HAP-1 (cell line): ENCODE results near the gene ZNF74.
"Not testable (repeated sequence)": the region's sequence is repeated elsewhere in the genome, so short reads cannot be mapped to it uniquely, and the experiment has no call there.

Experiments
- DNase-seq, 2 experiments: peaks; one replicate each; pipeline ENCODE4 v3.0.0-alpha.2; 2016 to 2020; ENCODE audit warnings: low spot score in 2 of 2
- H3K27me3 ChIP-seq: fragments of 250-450 bp; sonication (Bioruptor Pico); 2 replicates; pipeline ENCODE4 v1.5.1; 2020; ENCODE audit warnings: low read depth, mild to moderate bottlenecking, moderate library complexity
- H3K36me3 ChIP-seq: fragments of 250-450 bp; sonication (Bioruptor Pico); replicated peaks from 2 replicates; pipeline ENCODE4 v1.5.1; 2020; ENCODE audit warnings: mild to moderate bottlenecking
- H3K4me1 ChIP-seq: fragments of 250-450 bp; sonication (Bioruptor Pico); 2 replicates; pipeline ENCODE4 v1.5.1; 2020; ENCODE audit warnings: mild to moderate bottlenecking
- H3K4me3 ChIP-seq: fragments of 250-450 bp; sonication (Bioruptor Pico); 2 replicates; pipeline ENCODE4 v1.5.1; 2020; ENCODE audit warnings: mild to moderate bottlenecking, moderate library complexity
- H3K9me3 ChIP-seq: fragments of 250-450 bp; sonication (Bioruptor Pico); 2 replicates; pipeline ENCODE4 v1.5.1; 2020; ENCODE audit warnings: mild to moderate bottlenecking, moderate library complexity
- in situ Hi-C: fragments of 300-500 bp; cut with MboI; formaldehyde crosslinking; loops from 3 replicates; pipeline ENCODE4 v1.14.3; 2020; ENCODE audit warnings: low sequenced_read_pairs, inconsistent platforms, mixed read lengths

The ZNF74 gene

DNA sequence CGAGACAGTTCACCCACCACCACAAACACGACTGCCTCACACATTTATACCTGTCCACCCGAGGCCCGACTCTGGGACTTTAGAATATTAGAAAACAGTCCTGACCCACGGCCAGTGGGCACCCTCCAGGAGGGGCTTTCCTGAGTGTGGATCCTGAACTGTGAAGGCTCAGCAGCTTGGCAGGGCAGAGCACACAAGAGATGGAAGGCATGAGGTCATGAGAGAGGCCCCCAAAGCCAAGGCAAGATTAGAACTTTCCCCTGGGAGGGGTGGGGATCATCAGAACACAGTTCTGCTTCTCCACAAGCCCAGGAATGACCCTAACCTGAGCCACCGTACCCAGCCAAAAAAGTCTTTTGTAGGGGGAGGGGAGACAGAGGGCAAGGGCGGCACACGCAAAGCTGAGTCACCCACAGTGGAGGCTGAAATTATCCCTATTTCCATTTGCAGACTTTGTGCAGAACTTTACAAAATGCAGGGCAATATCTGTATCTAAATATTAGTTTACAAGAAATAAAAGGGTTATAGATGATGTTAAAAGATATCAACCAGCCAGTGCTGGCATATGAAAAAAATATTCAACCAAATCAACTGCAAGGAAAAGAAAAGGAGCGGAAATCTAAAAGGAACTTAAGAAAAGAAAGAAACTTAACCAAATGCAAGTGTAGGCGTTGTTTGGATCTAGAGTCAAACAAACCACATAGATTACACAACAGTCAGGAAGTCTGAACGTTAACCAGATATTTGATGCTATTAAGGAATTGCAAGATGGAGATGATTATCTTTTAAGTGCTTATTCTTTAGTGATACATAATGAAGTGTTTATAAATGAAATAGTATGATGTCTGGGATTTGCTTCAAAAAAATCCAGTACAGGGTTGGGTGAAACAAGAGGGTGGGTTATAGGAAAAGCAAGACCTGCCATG, 29.4 kb upstream of the ZNF74 start:
- DNase-seq, H3K4me3 ChIP-seq, in situ Hi-C loops, H3K9me3 ChIP-seq, H3K4me1 ChIP-seq, H3K27me3 ChIP-seq, H3K36me3 ChIP-seq: not testable (repeated sequence)

DNA sequence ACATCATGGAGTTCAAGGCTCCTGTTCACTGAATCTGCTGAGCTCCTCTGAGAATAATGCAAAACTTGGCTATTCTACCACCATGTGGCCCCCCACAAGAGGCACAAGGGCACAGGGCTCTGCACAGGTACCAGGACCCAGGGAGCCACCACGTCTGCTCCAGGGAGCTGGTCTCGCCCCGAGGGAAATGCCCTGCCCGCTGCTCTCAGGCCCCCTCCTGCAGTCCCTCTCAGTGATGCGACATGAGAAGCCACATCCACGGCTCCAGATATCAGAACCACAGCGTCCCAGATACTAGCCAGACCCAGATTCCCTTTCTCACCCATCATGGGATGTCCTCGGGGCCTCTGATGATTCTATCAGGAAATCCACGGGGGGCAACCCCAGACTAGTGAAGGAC, 27.1 kb upstream of the ZNF74 start:
- in situ Hi-C loops, H3K27me3 ChIP-seq, H3K36me3 ChIP-seq, DNase-seq, H3K4me3 ChIP-seq, H3K9me3 ChIP-seq, H3K4me1 ChIP-seq: not testable (repeated sequence)

DNA sequence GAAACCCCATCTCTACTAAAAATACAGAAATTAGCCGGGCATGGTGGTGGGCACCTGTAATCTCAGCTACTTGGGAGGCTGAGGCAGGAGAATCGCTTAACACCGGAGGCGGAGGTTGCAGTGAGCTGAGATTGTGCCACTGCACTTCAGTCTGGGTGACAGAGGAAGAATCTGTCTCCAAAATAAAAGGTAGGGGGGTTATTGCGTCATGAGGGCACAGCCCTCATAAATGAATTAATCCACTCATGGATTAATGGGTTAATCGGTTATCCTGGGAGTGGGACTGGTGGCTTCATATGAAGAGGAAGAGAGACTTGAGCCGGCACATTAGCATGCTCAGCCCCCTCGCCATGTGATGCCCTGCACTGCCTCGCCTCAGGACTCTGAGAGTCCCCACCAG, 25.1 kb upstream of the ZNF74 start:
- H3K4me1 ChIP-seq, DNase-seq, H3K27me3 ChIP-seq, in situ Hi-C loops, H3K36me3 ChIP-seq, H3K4me3 ChIP-seq, H3K9me3 ChIP-seq: not testable (repeated sequence)

DNA sequence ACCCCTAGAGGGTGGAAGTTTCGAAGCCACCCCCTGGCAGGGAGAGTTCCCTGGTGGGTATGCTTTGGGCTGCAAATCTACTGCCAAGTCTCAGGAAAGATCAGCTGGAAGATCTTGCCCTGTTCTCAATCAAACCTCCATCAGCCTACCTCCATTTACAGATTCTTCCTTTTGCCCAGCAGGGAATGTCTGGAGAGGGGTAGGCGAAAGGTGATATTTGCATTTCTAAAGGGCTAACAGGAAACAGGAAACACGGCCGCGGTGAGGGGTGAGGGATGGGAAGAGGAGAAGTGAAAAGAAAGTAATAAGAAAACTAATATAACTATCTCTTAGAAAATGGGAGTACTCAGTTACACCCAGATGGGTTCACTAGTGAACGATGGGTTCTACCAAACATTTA, 22.3 kb upstream of the ZNF74 start:
- H3K4me3 ChIP-seq, H3K9me3 ChIP-seq, in situ Hi-C loops, H3K36me3 ChIP-seq, DNase-seq, H3K4me1 ChIP-seq, H3K27me3 ChIP-seq: not testable (repeated sequence)

DNA sequence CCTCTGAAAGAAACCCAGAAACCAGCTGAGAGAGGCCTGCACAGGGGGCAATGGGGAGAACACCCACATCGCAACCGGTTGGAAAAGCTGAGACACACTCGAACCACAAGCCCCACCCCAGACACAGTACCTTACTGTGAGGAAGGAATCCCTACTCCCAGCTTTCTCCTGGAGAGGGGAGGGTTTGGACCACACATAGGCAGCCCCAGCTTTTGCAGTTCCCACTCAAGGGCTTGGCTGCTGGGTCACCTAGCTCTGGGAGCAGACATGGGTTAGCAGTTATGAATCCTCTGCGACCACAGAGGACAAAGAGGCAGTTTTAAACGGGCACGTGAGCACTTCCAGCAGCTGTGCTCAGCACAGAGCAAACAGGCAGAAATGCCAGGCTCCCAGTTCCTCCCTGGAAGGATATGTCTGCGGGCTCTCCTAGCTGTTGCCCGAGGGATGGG, 21.5 kb upstream of the ZNF74 start:
- H3K4me1 ChIP-seq, H3K4me3 ChIP-seq, in situ Hi-C loops, H3K36me3 ChIP-seq, DNase-seq, H3K27me3 ChIP-seq, H3K9me3 ChIP-seq: not testable (repeated sequence)

DNA sequence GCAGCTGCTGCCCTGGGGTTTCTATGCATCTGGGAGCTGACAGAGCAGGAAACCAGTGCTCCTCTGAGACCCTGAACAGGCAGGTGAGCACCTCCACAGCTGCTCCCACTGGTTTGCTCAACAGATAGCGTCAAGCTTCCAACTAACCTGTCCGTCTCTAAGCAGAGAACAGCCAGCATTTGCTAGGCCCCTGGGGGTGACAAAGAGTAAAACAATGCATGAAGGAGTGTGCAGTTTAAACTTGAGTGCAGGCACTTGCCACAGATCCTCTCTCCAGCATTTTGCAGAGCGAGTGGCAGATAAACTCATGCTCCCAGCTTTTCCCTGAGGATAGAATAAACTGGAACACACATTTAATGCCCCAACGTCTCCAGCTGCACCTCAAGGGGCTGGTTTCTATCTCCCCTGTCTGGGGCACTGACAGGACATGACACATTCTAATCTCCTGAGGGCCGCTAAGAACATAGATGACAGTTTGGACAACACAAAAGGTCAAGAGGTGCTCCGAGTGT, 20.7 kb upstream of the ZNF74 start:
- in situ Hi-C loops, DNase-seq, H3K4me3 ChIP-seq, H3K4me1 ChIP-seq, H3K9me3 ChIP-seq, H3K27me3 ChIP-seq, H3K36me3 ChIP-seq: not testable (repeated sequence)

DNA sequence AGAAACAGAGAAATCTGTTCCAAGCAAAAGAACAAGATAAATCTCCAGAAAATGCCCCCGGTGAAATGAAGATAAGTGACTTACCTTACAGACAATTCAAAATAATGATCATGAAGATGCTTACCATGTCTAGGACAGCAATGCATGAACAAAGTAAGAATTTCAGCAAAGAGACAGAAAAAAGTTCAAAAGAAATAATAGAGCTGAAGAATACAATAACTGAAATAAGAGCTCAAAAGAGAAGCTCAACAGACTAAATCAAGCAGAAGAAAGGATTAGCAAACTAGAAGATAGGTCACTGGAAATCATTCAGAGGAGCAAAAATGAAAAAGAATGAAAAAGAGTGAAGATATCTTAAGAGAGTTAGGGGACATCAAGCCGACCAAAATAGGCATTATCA, 19.8 kb upstream of the ZNF74 start:
- H3K36me3 ChIP-seq, H3K4me3 ChIP-seq, H3K4me1 ChIP-seq, H3K27me3 ChIP-seq, DNase-seq, in situ Hi-C loops, H3K9me3 ChIP-seq: not testable (repeated sequence)

DNA sequence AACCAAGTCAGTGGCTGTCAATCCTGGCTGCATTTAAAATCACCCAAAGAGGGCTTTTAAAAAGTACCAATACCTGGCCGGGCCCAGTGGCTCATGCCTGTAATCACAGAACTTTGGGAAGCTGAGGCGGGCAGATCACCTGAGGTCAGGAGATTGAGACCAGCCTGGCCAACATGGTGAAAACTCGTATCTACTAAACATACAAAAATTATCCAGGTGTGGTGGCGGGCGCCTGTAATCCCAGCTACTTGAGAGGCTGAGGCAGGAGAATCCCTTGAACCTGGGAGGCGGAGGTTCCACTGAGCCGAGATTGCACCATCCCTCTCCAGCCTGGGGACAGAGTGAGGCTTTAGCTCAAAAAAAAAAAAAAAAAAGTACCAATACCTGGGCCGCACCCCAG, 17.7 kb upstream of the ZNF74 start:
- H3K9me3 ChIP-seq, in situ Hi-C loops, H3K36me3 ChIP-seq, H3K27me3 ChIP-seq, H3K4me1 ChIP-seq, DNase-seq, H3K4me3 ChIP-seq: not testable (repeated sequence)

DNA sequence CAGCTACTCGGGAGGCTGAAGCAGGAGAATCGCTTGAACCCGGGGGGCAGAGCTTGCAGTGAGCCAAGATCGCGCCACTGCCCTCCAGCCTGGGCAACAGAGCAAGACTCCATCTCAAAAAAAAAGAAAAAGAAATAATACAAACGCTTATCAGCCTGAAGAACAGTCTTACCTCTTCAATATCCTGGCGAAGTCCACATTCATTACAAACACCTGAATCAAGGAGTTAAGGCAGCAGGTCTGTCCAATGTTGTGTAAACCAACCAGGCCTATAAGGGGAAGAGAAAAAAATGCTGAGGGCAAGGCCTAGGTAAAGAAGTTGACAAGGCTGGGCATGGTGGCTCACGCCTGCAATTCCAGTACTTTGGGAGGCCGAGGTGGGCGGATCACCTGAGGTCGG, 17.0 kb upstream of the ZNF74 start:
- H3K9me3 ChIP-seq, DNase-seq, H3K36me3 ChIP-seq, H3K4me3 ChIP-seq, H3K4me1 ChIP-seq, H3K27me3 ChIP-seq, in situ Hi-C loops: not testable (repeated sequence)

DNA sequence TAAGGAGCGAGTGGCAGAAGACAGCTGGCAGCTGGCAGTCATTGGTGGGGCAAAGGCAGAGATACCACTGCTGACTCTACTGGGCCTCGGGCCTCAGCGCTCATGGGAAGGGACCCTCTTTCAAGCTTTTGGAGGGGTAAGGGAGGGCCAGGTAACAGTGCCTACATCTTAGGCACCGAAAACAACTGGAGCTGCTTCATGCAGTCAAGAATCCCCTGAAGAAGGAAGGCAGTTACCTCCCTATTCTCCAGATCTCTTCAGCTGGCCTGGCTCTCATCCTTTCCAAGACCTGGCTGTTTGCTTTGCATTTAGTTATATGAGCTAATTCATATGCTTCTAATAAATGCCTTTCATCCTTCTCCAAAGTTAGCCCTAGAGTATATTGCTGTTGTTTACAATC, 15.8 kb upstream of the ZNF74 start:
- Histone ChIP-seq H3K4me3 (no peak overlapping the region), H3K4me1 (no peaks in the 10 kb centered on the region), H3K36me3 (no peaks in the 10 kb centered on the region), H3K9me3 (no peaks in the 10 kb centered on the region), H3K27me3 (0 out of 2 replicates have a peak, but pooled peaks cover 3% of the 10 kb centered on the region)
- in situ Hi-C loops = no loop called here
- DNase-seq = no peak

DNA sequence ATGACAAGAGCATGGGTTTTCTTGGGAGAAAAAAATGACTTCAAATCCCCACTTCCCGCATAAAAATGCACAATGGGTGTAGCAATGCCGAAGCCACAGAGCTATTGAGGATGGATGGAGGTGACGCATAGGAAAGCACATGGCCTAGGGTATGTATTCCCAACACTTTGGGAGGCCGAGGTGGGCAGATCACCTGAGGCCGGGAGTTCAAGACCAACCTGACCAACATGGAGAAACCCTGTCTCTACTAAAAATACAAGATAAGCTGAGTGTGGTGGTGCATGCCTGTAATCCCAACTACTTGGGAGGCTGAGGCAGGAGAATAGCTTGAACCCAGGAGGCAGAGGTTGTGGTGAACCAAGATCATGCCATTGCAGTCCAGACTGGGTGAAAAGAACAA, 15.3 kb upstream of the ZNF74 start:
- H3K4me1 ChIP-seq, in situ Hi-C loops, H3K9me3 ChIP-seq, H3K27me3 ChIP-seq, DNase-seq, H3K36me3 ChIP-seq, H3K4me3 ChIP-seq: not testable (repeated sequence)

DNA sequence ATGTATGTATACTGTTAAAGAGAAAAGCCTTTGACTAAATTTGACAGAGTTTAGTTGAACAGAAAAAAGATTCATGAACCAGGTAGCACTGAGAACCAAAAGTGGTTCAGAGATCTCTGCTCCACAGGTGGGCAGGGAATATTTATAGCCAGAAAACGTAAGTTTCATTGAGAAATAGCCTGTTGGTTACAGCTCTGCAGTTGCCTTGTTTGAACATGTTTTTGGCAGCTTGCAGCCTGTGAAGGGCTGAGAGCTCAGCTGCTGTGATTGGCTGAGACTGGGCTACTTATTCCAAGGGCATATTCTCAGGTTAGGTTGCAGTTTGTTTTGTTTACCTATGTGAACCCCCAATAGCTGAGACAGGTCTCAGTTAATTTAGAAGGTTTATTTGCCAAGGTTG, 13.5 kb upstream of the ZNF74 start:
- in situ Hi-C loops = no loop called here
- Histone ChIP-seq H3K4me3 (no peak overlapping the region), H3K4me1 (no peaks in the 10 kb centered on the region), H3K9me3 (no peaks in the 10 kb centered on the region), H3K36me3 (no peaks in the 10 kb centered on the region), H3K27me3 (0 out of 2 replicates have a peak, but pooled peaks cover 4% of the 10 kb centered on the region)
- no peak for DNase-seq

DNA sequence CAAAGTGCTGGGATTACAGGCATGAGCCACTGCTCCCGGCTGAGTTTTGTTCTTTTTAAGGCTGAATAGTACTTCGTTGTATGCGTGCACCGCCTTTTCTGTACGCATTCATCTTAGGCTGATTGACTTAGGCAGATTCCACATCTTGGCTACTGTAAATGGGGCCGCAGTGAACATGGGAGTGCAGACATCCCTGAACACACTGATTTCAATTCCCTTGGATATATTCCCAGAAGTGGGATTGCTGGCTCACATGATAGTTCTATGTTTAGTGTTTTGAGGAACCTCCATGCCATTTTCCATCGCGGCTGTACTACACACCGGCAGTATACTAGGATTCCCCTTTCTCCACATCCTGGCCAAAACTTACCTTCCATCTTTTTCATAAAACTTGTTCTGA, 10.4 kb upstream of the ZNF74 start:
- H3K27me3 ChIP-seq = 0 out of 2 replicates have a peak, but pooled peaks cover 4% of the 10 kb centered on the region
- H3K4me3 ChIP-seq = no peak overlapping the region
- no peaks in the 10 kb centered on the region for H3K9me3 ChIP-seq
- H3K4me1 ChIP-seq = no peaks in the 10 kb centered on the region
- no peak for DNase-seq
- in situ Hi-C loops = no loop called here
- H3K36me3 ChIP-seq = no peaks in the 10 kb centered on the region

DNA sequence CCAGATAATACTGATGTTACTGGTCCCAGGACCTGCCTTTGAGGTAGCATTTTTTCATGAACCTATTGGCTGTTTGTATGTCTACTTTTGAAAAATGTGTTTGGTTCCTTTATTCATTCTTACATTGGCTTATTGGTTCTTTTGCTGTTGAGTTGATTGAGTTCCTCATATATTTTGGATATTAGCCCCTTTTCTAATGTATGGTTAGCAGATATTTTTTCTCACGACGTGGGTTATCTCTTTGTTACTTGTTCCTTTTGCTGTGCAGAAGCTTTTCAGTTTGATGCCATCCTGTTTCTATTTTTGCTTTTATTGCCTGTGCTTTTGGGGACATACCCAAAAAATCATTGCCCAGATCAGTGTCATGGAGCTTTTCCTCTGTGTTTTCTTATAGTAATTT, 9.8 kb upstream of the ZNF74 start:
- DNase-seq = no peak
- H3K36me3 ChIP-seq = no peaks in the 10 kb centered on the region
- no peak overlapping the region for H3K4me3 ChIP-seq
- H3K9me3 ChIP-seq = no peaks in the 10 kb centered on the region
- no peaks in the 10 kb centered on the region for H3K4me1 ChIP-seq
- in situ Hi-C loops = no loop called here
- H3K27me3 ChIP-seq = 0 out of 2 replicates have a peak, but pooled peaks cover 4% of the 10 kb centered on the region
